Measurements from ENCODE around the gene TRIM62.

DNA sequence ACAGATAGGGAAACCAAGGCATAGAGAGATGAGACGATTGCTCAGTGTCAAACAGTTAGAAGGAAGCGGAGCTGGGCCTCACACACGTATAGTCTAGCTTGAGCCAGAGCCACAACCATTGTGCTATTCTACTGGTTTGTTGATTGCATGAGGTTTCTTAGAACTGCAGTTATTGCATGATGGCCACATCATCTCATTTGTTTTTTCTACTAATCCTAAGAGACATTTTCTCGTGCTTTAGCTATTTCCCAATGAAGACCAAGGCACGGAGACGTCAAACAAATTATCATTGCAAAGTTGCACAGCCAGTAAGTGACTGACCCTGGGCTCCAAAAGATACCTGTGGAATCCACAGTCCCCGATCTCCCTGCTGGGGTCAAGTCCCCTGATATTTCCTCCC is 49.3 kb upstream of the TRIM62 start:
- TF ChIP-seq POLR2A (IDR thresholded peaks at IDR 0.05) = no peak
- TF ChIP-seq, protein P1, sequence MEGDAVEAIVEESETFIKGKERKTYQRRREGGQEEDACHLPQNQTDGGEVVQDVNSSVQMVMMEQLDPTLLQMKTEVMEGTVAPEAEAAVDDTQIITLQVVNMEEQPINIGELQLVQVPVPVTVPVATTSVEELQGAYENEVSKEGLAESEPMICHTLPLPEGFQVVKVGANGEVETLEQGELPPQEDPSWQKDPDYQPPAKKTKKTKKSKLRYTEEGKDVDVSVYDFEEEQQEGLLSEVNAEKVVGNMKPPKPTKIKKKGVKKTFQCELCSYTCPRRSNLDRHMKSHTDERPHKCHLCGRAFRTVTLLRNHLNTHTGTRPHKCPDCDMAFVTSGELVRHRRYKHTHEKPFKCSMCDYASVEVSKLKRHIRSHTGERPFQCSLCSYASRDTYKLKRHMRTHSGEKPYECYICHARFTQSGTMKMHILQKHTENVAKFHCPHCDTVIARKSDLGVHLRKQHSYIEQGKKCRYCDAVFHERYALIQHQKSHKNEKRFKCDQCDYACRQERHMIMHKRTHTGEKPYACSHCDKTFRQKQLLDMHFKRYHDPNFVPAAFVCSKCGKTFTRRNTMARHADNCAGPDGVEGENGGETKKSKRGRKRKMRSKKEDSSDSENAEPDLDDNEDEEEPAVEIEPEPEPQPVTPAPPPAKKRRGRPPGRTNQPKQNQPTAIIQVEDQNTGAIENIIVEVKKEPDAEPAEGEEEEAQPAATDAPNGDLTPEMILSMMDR (IDR thresholded peaks at IDR 0.05) = no peak
